ENCODE data around the gene ADGRL2. TPM values are rescaled to one million over a fixed set of nuclear protein-coding genes. Genes with fewer than 3 reads are reported as not detected.

The ADGRL2 gene
- polyA plus RNA-seq, 1 of the 3 experiments (the other 2 are of a cell fraction): 40.3 TPM

GRCh38 chr1:81874940-81875339, 74.2 kb downstream of the ADGRL2 start:
- Histone ChIP-seq H3K27ac (ENCODE audit: low read depth in 2 of 2, low read length in 1 of 2) (no peak overlapping the region), H3K9ac (no peak overlapping the region), H2AFZ (ENCODE audit: low read depth) (no peak overlapping the region), H3K4me2 (no peak overlapping the region), H3K4me1 (ENCODE audit: control insufficient read depth in 1 of 2, insufficient read depth in 2 of 2, low read depth in 1 of 2, low read length in 1 of 2) (peaks cover 2 to 27% of the 10 kb centered on the region in 2 experiments; a peak in 3 of 4 replicates), H4K20me1 (ENCODE audit: insufficient read depth) (peaks cover 23% of the 10 kb centered on the region; the same call in 1 of the 2 replicates), H3K4me3 (ENCODE audit: low read depth in 2 of 2, low read length in 1 of 2) (no peak overlapping the region), H3K9me2 (no peaks in the 10 kb centered on the region), H3K36me3 (replicated peaks in 1 of 2; ENCODE audit: control insufficient read depth in 1 of 2, insufficient read depth in 2 of 2, low read length in 1 of 2) (peaks cover 0 to 3% of the 10 kb centered on the region in 2 experiments), H3K9me3 (no peaks in the 10 kb centered on the region), H3K79me2 (ENCODE audit: insufficient read depth) (peaks cover 80% of the 10 kb centered on the region), H3F3A (replicated peaks; ENCODE audit: insufficient read depth) (peaks cover 16% of the 10 kb centered on the region), H3K27me3 (ENCODE audit: insufficient read depth) (no peaks in the 10 kb centered on the region)
- TF ChIP-seq, protein P1, sequence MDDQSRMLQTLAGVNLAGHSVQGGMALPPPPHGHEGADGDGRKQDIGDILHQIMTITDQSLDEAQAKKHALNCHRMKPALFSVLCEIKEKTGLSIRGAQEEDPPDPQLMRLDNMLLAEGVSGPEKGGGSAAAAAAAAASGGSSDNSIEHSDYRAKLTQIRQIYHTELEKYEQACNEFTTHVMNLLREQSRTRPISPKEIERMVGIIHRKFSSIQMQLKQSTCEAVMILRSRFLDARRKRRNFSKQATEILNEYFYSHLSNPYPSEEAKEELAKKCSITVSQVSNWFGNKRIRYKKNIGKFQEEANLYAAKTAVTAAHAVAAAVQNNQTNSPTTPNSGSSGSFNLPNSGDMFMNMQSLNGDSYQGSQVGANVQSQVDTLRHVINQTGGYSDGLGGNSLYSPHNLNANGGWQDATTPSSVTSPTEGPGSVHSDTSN (IDR thresholded peaks at IDR 0.05): no peak
- TF ChIP-seq MXI1 (IDR thresholded peaks at IDR 0.05; ENCODE audit: low read depth, low read length) (no peak), POLR2AphosphoS5 (IDR thresholded peaks at IDR 0.05; ENCODE audit: low read depth, low read length) (no peak), RFX5 (IDR thresholded peaks at IDR 0.05; ENCODE audit: low read length) (no peak), USF2 (IDR thresholded peaks at IDR 0.05; ENCODE audit: borderline replicate concordance, low read depth, low read length) (no peak), FOXJ3 (CRISPR knock-in tag; IDR thresholded peaks at IDR 0.05) (no peak), EZH2phosphoT487 (IDR thresholded peaks at IDR 0.05; ENCODE audit: borderline replicate concordance, low read depth) (no peak), IRF3 (IDR thresholded peaks at IDR 0.05; ENCODE audit: low read depth, low read length) (no peak), MAX (IDR thresholded peaks at IDR 0.05; ENCODE audit: low read depth) (no peak), YY1 (IDR thresholded peaks at IDR 0.05; ENCODE audit: low read depth) (no peak), JUND (IDR thresholded peaks at IDR 0.05) (no peak), ZBTB33 (IDR thresholded peaks at IDR 0.05; ENCODE audit: borderline replicate concordance, low read depth) (no peak), RCOR1 (IDR thresholded peaks at IDR 0.05; ENCODE audit: low read length) (no peak), MEF2A (IDR thresholded peaks at IDR 0.05; ENCODE audit: borderline replicate concordance, low read depth) (no peak), TAF1 (IDR thresholded peaks at IDR 0.05; ENCODE audit: borderline replicate concordance, low read depth, low read length) (no peak), TEAD4 (IDR thresholded peaks at IDR 0.05; ENCODE audit: borderline replicate concordance, insufficient read depth) (no peak)
- TF ChIP-seq, protein P2, sequence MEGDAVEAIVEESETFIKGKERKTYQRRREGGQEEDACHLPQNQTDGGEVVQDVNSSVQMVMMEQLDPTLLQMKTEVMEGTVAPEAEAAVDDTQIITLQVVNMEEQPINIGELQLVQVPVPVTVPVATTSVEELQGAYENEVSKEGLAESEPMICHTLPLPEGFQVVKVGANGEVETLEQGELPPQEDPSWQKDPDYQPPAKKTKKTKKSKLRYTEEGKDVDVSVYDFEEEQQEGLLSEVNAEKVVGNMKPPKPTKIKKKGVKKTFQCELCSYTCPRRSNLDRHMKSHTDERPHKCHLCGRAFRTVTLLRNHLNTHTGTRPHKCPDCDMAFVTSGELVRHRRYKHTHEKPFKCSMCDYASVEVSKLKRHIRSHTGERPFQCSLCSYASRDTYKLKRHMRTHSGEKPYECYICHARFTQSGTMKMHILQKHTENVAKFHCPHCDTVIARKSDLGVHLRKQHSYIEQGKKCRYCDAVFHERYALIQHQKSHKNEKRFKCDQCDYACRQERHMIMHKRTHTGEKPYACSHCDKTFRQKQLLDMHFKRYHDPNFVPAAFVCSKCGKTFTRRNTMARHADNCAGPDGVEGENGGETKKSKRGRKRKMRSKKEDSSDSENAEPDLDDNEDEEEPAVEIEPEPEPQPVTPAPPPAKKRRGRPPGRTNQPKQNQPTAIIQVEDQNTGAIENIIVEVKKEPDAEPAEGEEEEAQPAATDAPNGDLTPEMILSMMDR (IDR thresholded peaks at IDR 0.05): no peak
- TF ChIP-seq, protein P3, sequence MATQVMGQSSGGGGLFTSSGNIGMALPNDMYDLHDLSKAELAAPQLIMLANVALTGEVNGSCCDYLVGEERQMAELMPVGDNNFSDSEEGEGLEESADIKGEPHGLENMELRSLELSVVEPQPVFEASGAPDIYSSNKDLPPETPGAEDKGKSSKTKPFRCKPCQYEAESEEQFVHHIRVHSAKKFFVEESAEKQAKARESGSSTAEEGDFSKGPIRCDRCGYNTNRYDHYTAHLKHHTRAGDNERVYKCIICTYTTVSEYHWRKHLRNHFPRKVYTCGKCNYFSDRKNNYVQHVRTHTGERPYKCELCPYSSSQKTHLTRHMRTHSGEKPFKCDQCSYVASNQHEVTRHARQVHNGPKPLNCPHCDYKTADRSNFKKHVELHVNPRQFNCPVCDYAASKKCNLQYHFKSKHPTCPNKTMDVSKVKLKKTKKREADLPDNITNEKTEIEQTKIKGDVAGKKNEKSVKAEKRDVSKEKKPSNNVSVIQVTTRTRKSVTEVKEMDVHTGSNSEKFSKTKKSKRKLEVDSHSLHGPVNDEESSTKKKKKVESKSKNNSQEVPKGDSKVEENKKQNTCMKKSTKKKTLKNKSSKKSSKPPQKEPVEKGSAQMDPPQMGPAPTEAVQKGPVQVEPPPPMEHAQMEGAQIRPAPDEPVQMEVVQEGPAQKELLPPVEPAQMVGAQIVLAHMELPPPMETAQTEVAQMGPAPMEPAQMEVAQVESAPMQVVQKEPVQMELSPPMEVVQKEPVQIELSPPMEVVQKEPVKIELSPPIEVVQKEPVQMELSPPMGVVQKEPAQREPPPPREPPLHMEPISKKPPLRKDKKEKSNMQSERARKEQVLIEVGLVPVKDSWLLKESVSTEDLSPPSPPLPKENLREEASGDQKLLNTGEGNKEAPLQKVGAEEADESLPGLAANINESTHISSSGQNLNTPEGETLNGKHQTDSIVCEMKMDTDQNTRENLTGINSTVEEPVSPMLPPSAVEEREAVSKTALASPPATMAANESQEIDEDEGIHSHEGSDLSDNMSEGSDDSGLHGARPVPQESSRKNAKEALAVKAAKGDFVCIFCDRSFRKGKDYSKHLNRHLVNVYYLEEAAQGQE (IDR thresholded peaks at IDR 0.05; ENCODE audit: low read depth, low read length): no peak
- no peak for DNase-seq
- ChIA-PET POLR2A (no interaction called here), CTCF (no interaction called here)
- WGBS (ENCODE audit: low lambda C conversion rate): 42% methylated on average over 3 of the region's 3 CpGs

All from SK-N-SH (cell line).